ENCODE results near the gene TMEM168.
A peak's percentile ranks its signal among the peaks of the same experiment; 100 is the strongest.
"Not testable (repeated sequence)": the region's sequence is repeated elsewhere in the genome, so short reads cannot be mapped to it uniquely, and the experiment has no call there.

The TMEM168 gene

DNA sequence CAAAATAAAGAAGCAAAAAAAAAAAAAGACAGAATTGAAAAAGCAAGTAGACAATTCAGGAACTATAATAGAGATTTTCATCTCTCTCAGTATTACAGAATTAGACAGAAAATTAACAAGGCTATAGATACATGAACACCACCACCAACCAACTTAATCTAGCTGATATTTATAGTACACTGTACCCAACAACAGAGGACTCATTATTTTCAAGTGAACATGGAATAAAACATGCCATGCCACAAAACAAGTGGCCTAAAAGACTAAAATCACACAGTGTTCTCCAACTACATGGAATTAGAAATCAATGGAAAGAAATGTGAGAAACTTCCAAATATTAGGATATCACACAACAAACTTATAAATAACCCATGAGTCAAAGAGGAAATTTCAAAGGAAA is 9.1 kb downstream of the TMEM168 start:
- no peak for FAIRE-seq

DNA sequence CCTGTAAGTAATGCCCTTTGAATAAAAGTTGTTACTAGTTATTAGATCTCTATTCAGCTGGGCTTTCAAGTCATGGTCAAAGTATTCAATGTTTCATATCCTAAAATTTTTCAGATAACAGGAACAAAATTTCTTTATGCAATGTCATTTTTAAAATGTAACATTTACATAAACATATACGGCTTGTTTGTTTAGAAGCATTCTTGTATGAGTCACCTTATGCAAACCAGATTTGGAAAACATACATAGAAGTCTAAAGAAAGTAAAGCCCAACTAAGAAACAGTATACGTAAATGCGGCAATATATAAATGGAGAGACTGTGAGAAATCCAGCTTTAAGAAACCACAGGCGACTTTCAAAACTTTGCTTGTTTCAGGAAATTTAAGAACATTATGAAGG is 10.5 kb downstream of the TMEM168 start:
- FAIRE-seq, result no peak

DNA sequence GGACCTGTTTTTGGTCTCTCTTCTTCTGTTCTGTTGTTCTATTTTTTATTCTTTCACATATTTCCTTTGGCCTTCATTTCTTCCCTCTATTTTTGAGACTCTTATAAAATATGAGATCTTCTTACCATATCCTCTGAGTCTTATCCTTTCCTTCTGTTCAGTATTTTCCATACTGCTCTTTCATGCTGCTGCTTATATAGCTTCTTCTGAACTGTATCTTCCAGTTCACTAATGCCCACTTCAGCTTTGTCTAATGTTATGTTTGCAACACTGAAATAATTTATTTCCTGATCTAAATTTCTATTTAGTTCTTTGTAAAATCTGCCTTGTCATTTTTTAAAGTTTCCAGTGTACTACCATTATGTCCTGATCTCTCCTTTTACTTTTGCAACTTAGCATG is 12.8 kb downstream of the TMEM168 start:
- FAIRE-seq, result no peak

DNA sequence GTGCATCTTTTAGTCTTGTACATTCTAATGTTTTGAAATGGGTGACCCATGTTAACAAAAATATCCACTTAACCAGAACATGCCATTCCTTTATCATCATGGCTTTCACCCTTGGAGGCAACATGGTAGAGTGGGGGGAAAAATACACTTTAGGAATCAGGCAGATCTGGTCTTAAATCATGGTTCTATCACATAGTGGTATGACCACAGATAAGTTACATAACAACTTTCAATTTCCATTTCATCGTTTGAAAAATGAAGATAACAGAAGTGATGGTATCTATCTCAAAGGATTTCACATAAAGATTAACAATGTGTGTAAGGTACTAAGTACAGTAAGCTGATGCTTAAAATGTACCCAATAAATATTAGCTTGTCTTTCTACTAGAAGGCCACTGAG is 19.0 kb downstream of the TMEM168 start:
- no peak for FAIRE-seq

DNA sequence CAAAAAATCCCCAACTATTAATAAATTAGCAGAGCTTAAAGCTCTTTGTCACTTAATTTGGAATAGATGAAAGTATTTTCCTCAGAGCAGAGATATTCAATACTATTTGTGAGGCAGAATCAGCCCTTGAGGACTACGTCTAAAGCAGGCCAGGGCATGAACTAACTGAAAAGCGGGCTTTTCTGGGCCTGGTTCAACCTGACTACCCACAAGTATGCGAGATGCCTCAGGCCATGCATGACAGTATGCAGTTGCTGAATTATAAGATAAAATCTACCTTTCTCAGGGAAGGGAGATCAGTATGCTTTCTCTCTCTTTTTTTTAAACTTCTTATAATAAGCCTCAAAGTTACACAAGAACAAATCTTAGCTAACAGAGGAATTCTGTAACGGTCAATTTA is 20.1 kb downstream of the TMEM168 start:
- no peak for FAIRE-seq

DNA sequence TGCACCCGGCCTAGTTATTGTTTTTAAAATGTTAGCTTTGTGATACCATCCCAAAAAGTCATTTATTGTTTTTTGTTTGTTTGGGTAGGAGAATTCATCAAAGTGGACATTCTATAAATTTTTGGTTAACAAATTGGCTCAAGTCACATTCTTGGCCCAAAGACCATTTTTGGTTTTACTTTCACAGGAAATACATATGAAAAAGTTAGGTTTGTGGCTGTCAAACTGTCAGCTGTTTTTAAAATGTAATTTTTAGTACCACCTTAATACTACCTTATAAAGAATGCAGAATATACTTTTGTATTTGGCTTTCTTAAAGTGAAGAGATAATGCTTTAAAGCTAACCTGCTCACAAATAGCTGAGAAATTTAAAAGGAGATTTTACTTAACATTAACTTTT is 25.1 kb downstream of the TMEM168 start:
- no peak for FAIRE-seq

DNA sequence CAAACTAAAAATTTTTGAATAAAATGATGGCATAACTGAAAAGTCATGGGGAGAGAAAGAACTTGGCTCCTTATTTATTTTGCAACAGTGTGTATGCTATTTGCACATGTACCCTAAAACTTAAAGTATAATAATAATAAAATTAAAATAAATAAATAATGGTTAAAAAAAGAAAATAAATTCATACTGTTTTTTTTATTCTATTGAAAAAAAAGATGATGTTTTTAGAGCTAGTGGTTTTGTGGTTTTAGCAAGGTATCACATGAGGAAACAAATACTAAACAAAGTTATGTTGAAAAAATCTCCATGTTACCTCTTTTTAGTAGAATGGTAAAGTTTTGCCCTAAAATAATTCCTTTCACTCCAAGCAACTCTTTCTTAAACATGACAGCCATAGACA is 26.2 kb downstream of the TMEM168 start:
- peak; percentile 59 for FAIRE-seq

DNA sequence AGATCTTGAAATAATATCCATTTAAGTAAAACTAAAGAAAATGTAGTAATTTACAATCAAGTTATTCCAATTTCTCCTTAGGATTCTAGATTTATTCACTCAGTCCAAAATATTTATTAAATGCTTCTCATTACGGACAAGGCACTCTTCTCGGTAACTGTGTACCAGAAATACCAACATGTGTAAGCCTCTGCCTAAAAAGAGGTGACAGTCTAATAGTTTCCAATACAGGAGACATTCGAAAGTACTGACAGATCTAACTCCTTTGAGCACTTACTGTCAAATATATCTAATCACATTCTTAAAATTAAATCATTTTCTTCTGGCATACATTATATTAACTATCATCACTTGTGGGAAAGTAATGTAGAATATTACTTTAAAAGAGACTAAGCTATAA is 26.9 kb downstream of the TMEM168 start:
- no peak for FAIRE-seq

DNA sequence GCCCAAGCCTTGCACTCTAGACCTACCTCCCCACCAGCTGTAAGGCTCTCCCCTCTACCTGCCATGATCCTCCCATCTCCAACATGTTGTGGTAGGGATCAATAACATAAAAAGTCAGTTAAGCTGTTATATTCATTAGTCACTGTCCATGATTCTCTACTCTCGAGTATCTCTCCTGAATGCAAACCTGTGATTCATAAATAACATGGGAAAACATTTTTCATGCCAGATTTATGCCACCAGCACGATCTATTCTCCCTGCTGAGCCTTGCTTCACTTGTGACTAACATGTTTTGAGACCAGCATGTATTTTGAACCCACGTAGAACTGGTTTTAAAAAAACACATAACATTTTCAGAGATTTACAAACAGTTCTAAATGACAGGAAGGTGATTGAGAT is 30.3 kb downstream of the TMEM168 start:
- no peak for FAIRE-seq

DNA sequence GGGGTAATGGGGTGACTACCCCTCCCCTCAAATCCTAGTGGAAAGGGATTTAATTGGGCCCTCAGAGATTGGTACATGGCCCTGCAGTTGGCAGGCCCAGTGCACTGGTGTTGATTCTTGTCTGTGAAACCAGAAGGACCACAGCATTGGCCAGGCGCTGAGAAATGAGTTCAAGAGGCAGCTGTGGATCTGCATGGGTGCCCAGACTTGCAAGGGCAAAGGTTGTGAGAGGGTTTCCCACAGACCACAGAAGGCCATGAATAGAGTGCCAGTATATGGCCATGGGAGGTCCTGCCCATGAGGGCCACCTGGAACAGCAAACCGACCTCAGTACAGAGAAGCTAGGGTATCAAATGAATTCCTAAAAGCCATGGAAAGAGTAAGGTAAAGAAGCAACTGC is 32.9 kb downstream of the TMEM168 start:
- FAIRE-seq, result no peak

DNA sequence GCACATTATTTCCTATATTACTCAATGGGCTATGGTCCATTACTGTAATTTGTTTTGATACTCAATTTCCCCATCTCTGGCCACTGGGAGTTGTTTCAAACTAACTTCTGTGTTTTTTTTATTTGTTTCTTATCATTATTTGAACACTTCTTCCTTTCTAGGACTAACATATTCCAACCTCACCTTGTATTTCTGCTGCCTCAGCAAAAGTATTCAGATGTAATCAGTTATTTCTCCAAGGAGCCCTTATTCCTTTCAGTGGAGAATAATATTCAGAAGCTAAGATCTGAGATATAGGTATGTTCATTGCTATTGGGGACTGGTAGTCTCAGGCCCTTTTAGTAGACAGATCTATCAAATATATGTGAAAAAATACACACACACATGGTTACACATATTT is 36.9 kb downstream of the TMEM168 start:
- FAIRE-seq, result no peak

DNA sequence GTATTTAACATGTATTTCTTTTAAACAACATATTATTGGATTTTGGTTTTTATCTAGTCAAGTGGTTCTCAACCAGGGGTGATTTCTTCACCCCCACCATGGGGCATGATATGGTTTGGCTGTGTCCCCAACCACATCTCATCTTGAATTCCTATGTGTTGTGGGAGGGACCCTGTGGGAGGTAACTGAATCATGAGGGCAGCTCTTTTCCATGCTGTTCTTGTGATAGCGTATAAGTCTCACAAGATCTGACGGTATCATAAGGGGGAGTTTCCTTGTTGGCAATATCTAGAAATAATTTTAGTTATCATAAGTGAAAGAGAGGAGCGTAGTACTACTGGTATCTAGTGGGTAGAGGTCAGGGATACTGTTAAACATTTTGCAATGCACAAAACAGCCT is 37.6 kb downstream of the TMEM168 start:
- FAIRE-seq, result no peak

DNA sequence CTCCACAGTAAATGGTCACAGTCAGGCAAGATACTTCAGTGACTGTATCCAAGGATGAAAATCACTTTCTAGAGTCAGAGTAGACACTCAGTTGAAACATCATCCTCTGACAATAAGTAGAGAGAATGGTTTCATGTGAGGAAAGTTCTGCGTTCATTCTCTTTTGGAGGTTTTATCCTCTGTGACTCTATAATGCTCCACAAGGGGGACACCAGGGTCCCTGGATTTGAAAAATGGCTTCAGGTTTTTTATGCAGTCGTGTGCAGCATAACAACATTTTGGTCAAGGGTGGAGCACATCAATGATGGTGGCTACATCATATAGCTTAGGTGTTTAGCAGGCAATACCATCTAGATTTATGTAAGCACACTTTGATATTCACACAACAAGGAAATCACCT is 40.4 kb downstream of the TMEM168 start:
- no peak for FAIRE-seq

DNA sequence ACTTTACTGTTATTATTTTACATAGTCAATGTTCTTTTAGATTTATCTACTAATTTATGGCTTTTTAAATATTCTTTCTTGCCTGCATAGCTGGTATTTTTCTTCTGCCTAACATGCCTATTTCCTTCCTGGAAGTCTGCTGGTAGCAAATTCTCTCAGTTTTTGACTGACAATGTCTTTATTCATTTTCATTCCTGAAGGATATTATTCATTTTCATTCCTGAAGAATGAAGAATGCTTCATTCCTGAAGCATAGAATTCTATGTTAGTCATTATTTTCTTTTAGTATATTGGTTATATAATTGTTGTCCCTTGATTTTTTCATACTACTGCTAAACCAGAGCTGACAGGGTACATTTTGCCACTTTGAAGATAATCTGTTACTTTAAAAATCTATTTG is 41.8 kb downstream of the TMEM168 start:
- FAIRE-seq, result no peak

DNA sequence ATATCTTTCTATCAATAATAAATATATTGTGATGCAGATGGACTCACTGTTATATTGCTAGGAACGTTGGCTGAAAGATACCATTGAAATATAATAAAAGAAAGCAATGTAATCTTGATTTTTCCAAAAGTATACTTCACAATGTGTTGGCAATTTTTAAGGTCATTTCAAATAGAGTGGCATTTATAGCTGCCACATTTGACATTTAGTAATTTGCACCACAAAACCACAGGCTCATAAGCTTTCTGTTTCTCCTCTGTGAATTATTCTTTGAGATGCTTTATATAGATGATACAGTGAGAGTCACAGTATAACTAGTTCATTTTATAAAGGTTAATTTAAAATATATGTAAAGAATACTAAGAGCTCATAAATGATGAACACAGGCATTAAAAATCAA is 44.6 kb downstream of the TMEM168 start:
- no peak for FAIRE-seq

DNA sequence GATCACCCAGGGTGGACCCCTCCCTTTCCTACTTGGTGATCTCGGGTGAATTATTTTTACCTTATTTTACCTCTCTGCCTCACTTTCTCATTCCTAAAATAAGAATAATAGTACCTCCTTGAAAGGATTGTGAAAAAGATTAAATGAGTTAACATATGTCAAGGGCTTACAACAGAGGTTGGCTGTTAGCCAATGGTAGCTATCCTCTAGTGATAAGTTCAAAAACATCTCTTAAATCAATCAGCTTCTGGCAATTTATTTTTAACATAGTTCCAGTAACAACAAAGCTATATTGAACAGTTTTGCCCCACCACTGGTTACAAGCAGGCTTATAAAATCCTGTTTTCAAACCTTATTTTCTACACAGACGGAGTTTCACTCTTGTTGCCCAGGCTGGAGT is 45.4 kb downstream of the TMEM168 start:
- FAIRE-seq, result no peak

DNA sequence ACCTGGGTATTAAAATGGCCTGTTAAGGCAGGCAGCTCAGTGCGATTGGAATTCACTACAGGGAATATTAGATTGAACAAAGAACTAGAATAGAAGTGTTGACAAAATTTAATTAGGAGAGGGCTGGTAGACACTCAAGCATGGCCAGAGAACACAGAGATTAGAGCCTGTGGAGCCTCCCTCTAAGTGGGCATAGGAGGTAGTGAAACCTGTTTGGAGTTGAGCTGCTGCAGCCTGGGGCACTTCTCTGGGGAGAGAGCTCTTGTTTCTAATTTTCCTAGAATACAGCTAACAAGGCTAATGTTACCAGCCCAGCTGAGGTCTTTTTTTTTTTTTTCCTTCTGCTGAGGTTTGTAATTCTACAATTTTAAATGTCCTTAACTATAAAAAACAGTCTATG is 46.4 kb downstream of the TMEM168 start:
- FAIRE-seq, result no peak

DNA sequence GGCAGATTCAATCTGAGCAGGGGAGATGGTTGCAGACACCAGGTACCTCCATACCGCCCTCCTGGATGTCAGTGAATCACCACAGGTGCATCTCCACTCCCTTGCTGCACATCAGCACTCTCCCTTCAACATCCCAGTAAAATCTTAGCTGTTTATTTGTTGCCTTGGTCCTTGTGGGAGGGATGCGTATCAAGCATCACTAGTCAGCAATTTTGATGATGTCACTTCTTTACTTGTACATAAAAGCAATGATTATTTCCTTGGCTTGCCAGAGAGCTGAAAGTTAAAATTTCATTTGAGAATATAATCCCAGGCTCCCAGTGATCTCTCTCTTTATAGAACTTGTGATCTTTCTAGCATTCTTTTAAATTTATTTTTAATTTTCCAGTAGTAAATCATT is 49.5 kb downstream of the TMEM168 start:
- FAIRE-seq, result no peak

DNA sequence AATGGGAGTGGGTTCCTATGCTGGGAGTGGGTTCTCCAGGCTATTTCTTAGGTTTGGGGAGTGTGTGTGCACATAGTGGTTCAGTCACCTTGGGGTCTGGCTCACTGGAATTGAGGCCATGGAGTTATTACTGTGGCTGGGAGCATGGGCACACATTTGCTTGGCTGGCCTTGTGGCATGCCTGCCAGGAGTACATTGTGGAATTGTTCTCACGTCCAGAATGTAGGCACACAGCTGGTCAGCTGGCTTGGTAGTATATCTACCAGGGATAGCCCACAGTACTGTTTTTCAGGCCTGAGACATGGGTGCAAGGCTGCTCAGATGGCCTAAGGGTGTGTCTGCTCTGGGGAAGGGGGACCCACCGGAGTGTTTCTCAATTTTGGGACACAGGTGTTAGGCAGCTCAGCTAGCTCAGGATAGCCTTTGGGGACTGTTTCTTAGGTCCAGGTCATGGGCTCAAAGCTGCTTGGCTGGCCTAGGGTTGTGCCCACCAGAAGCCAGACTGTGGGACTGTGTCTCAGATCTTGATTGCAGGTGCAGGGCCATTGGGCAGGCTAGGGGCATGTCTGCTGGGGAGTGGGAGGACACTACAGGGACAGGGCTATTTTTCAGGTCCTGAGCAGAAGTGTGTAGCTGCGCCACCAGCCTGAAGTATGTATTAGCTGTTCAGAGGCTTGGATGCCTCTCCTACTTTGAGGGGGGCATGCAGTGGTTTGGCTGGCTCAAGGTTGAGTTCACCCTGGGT is 50.6 kb downstream of the TMEM168 start:
- no peak for FAIRE-seq

DNA sequence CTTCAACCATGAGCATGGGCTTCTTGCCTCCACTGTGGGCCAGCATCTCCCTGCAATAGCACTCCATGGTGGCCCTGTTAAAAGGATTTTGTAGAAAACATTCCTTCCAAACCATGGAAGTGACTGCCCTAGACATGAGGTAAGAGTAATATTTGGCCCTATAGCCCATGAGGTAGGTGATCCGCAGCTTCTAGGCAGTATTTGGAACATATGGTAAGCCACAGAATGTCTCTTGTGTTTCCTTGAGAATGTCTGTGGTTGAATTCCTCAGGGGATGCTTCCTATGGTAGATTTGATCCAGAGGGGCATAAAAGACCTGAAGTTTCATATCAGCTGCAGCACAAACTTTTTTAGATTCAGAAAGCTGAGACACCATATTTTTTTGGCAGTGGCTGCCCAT is 54.9 kb downstream of the TMEM168 start:
- FAIRE-seq, result no peak

DNA sequence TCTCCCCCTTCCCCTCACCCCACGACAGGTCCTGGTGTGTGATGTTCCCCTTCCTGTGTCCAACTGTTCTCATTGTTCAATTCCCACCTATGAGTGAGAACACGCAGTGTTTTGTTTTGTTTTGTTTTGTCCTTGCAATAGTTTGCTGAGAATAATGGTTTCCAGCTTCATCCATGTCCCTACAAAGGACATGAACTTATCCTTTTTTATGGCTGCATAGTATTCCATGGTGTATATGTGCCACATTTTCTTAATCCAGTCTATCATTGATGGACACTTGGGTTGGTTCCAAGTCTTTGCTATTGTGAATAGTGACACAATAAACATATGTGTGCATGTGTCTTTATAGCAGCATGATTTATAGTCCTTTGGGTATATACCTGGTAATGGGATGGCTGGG is 58.9 kb downstream of the TMEM168 start:
- FAIRE-seq, result not testable (repeated sequence)

DNA sequence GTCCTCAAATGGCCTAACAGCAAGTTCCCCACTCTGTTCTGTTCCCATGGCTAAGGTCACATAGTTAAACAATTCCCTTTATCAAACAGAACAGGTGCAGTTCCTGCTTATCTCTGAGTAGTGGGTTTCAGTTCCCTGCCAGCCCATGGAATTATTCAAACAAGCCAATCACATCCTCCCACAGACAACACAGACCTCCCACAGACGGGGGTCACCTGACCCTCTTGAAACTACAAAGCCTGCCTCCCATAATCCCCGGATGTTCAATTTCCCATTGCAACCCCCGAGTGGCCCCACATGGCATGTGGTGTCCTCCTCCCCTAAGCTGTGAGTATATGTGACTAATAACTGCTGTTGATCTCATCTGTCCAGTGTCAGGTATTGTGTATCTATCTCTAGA is 64.1 kb downstream of the TMEM168 start:
- FAIRE-seq, result no peak

DNA sequence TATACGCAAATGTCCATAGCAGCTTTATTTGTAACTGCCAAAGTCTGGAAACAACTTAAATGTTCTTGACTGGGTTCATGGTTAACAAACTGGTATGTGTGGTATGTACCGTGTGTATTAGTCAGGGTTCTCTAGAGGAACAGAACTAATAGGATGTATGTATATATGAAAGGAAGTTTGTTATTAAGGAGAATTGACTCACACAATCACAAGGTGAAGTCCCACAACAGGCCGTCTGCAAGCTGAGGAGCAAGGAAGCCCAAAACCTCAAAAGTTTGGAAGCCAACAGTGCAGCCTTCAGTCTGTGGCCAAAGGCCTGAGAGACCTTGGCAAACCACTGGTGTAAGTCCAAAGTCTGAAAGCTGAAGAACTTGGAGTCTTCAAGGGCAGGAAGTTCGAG is 66.8 kb downstream of the TMEM168 start:
- FAIRE-seq, result no peak

DNA sequence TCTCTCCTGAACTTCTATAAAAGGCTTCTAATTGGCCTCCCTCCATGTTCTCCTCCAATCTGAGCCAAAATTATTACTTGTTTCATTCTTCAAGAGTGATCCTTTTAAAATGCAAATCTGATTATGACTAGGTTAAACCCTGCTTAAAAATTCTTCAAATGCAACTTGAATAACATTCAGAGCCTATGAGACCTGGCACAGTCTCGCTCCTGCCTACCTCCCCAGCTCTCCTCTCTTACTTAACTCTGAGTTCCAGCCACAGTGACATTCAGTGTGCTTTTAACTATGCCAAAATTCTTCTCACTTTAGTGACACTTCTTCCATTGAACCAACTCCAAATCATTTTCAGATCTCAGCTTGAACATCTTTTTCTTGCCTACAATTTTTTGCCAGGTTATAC is 68.8 kb downstream of the TMEM168 start:
- no peak for FAIRE-seq

DNA sequence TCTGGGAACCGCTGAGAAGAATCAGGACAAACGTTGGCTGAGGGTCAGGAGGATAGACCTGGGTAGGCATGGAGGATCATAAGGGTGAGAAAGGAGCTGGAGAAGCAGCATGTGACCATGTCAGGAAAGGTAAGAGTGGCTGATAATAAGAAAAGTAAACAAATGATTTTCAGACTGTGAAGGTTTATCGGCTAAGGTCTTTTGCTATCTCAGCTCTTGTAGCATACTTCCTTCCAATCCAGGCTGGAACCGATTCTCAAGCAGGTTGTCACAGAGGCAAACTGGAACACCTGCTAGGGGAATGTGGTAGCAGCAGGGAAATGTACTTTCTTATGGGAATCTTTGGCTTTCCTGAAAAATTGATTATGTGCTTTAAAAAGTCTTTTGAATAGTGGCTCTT is 74.7 kb downstream of the TMEM168 start:
- FAIRE-seq, result no peak

DNA sequence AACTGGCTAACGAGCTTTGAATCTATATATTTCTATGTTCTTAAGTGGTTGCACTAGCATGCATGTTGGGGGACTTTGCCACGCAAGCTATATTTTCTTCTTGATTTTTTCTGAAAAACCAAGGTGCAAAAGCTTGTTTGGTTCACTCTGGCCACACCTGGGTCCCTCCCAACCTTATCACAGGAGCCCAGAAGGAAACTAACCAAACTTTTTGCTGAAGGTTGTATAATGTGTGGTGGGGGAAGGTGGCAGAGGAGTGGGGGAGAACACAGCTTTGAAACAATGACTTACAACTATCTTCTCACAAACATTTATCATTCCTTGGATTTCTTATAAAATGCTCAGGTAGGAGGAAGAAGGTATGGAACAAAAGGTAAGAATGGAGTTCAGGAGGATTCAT is 75.3 kb downstream of the TMEM168 start:
- no peak for FAIRE-seq
